Measurements from ENCODE around the gene KCTD7. TPM values are rescaled to one million over a fixed set of nuclear protein-coding genes. Genes with fewer than 3 reads are reported as not detected.

The KCTD7 gene
- total and polyA plus RNA-seq, 2 of the 13 experiments (the other 11 are each of a cell fraction or from before 2014, with no cell fraction given), result 7.3 to 13.5 TPM

- TF ChIP-seq IRF9 (CRISPR knock-in tag; IDR thresholded peaks at IDR 0.05; ENCODE audit: borderline replicate concordance) (0 out of 2 replicates have a peak, but pooled peaks have one; percentile 5), ZFY (CRISPR knock-in tag; IDR thresholded peaks at IDR 0.05) (peak; percentile 71), FIP1L1 (IDR thresholded peaks at IDR 0.05; ENCODE audit: borderline replicate concordance, insufficient read depth, low read depth, low read length) (no peak), ZNF672 (CRISPR knock-in tag; IDR thresholded peaks at IDR 0.05) (no peak), ZNF34 (CRISPR knock-in tag; IDR thresholded peaks at IDR 0.05; ENCODE audit: borderline replicate concordance) (peak; percentile 66; the same call in 1 of the 2 replicates), NR2F6 (IDR thresholded peaks at IDR 0.05) (no peak), NR2F6 (CRISPR knock-in tag; IDR thresholded peaks at IDR 0.05) (peak; percentile 32; the same call in 1 of the 2 replicates), ZNF800 (CRISPR knock-in tag; IDR thresholded peaks at IDR 0.05) (no peak), SIX4 (CRISPR knock-in tag; IDR thresholded peaks at IDR 0.05) (no peak)
Observed at GRCh38 chr7:66681491-66682349, 53.0 kb downstream of the KCTD7 start (continued).

Measured in HepG2 (cell line).